K562 (cell line): ENCODE data around the gene CDH18. TPM values are rescaled to one million over a fixed set of nuclear protein-coding genes. Genes with fewer than 3 reads are reported as not detected.

ENCODE experiments used
- ATAC-seq: fragments of 200-7000 bp; cut with Tn5 transposase; 3 replicates; pipeline ENCODE4 v1.9.1; 2020; ENCODE audit warnings: moderate library complexity
- BruUV-seq: library from RNA; stranded (reverse); fragments of 400-500 nt; replicated peaks from 2 replicates; lab custom pipeline; 2021; lab: Mats Ljungman, UMichigan
- CTCF ChIA-PET: fragments of 300-600 bp; formaldehyde crosslinking; extraction: SDS; loops from one replicate; lab custom pipeline; 2021; ENCODE audit warnings: low intra/inter-chr PET ratio; lab: Yijun Ruan, JAX
- POLR2A ChIA-PET: fragments of 300-600, 350-650 bp; sonication (Branson Sonifier 250); formaldehyde crosslinking; extraction: SDS; loops from one replicate; lab custom pipeline; 2021; ENCODE audit warnings: antibody characterized with exemption, inconsistent platforms; lab: Yijun Ruan, JAX
- DNase-seq, 4 experiments: peaks; one replicate each; pipeline versions ENCODE4 v3.0.0 to v3.0.0-alpha.2; 2011 to 2018; ENCODE audit warnings: low spot score in 3 of 4, mixed read lengths in 3 of 4; ENCODE audit errors: extremely low read depth in 1 of 4
- FAIRE-seq: peaks from 2 replicates; lab custom pipeline; 2011; peaks lifted over from hg19 to GRCh38; lab: Jason Lieb, UNC
- H2AFZ ChIP-seq: 2 replicates; pipeline ENCODE4 v1.6.0; 2011; ENCODE audit warnings: low read depth, low read length, control low read depth, inconsistent platforms
- H3K27ac ChIP-seq: fragments of 200-600 bp; 3 replicates; pipeline ENCODE4 v1.8.0; 2011; ENCODE audit warnings: low read depth, mild to moderate bottlenecking, control low read depth, inconsistent platforms, low read length, moderate library complexity, mixed read lengths; ENCODE audit errors: extremely low read depth
- H3K27me3 ChIP-seq, 2 experiments: fragments of 300-600 bp in 1 of 2; 2 replicates in 1 of 2; 3 replicates in 1 of 2; pipeline versions ENCODE4 v1.6.0 to v1.8.0; 2011; ENCODE audit warnings: inconsistent platforms in 2 of 2, low read length in 2 of 2, mild to moderate bottlenecking in 1 of 2, mixed read lengths in 1 of 2, moderate library complexity in 1 of 2; ENCODE audit not compliant: control insufficient read depth in 2 of 2, insufficient read depth in 2 of 2
- H3K36me3 ChIP-seq: fragments of 300-600 bp; 3 replicates; pipeline ENCODE4 v1.8.0; 2011; ENCODE audit warnings: mild to moderate bottlenecking, low read length, inconsistent platforms; ENCODE audit not compliant: control insufficient read depth, insufficient read depth
- H3K4me1 ChIP-seq, 2 experiments: fragments of 200-600 bp in 1 of 2; replicated peaks in 1 of 2; 2 replicates in 1 of 2; 3 replicates in 1 of 2; pipeline versions ENCODE4 v1.5.1 to v1.8.0; 2011; ENCODE audit warnings: inconsistent platforms in 2 of 2, low read length in 2 of 2, mild to moderate bottlenecking in 1 of 2, mixed read lengths in 1 of 2, moderate library complexity in 1 of 2; ENCODE audit not compliant: control insufficient read depth in 2 of 2, insufficient read depth in 2 of 2
- H3K4me2 ChIP-seq: 2 replicates; pipeline ENCODE4 v1.6.1; 2011; ENCODE audit warnings: low read length, control low read depth, inconsistent platforms, mixed read lengths; ENCODE audit not compliant: insufficient read depth
- H3K4me3 ChIP-seq: fragments of 200-600 bp; sonication (generic), shearing (Covaris generic); 2 replicates; pipeline ENCODE4 v1.5.1; 2016; ENCODE audit warnings: control low read depth, inconsistent platforms
- H3K79me2 ChIP-seq: fragments of 200-600 bp; 3 replicates; pipeline ENCODE4 v1.8.0; 2011; ENCODE audit warnings: low read length, inconsistent platforms; ENCODE audit not compliant: control insufficient read depth, insufficient read depth
- H3K9ac ChIP-seq, 2 experiments: 2 replicates each; pipeline versions ENCODE4 v1.6.0 to v1.6.1; 2011; ENCODE audit warnings: low read depth in 2 of 2, low read length in 2 of 2, control low read depth in 1 of 2, inconsistent platforms in 1 of 2, mild to moderate bottlenecking in 1 of 2, mixed read lengths in 1 of 2; ENCODE audit not compliant: insufficient read depth in 1 of 2
- H3K9me1 ChIP-seq: one replicate; pipeline ENCODE4 v1.6.0; 2011; ENCODE audit warnings: inconsistent platforms, mild to moderate bottlenecking, low read length, moderate library complexity; ENCODE audit not compliant: control insufficient read depth, insufficient read depth
- H3K9me3 ChIP-seq: replicated peaks from 2 replicates; pipeline ENCODE4 v1.5.1; 2011; ENCODE audit warnings: low read depth, low read length, inconsistent platforms; ENCODE audit not compliant: control insufficient read depth, insufficient read depth
- H4K20me1 ChIP-seq: replicated peaks from 2 replicates; pipeline ENCODE4 v1.6.1; 2011; ENCODE audit warnings: low read length, inconsistent platforms, mixed read lengths; ENCODE audit not compliant: control insufficient read depth, insufficient read depth
- BRD9 ChIP-seq: fragments of 450-650 bp; IDR thresholded peaks from 2 replicates; pipeline ENCODE4 v1.6.1; 2018; ENCODE audit warnings: low read depth; ENCODE audit not compliant: partially characterized antibody
- CREBBP ChIP-seq: IDR thresholded peaks from one replicate; pipeline ENCODE4 v1.6.1; 2012; ENCODE audit warnings: low read depth, mild to moderate bottlenecking, control low read depth, inconsistent platforms, low read length
- CREM ChIP-seq: IDR thresholded peaks from 2 replicates; pipeline ENCODE4 v1.6.1; 2014; ENCODE audit warnings: antibody characterized with exemption, low read depth
- ETV6 ChIP-seq, 3 experiments: fragments of 150-350 bp in 1 of 3; sonication (generic) in 1 of 3; formaldehyde crosslinking in 1 of 3; IDR thresholded peaks; 2 replicates each; pipeline versions ENCODE4 v1.6.1 to v1.8.0; 2014 to 2022; ENCODE audit warnings: borderline replicate concordance in 2 of 3, low read depth in 2 of 3, antibody characterized with exemption in 1 of 3, low read length in 1 of 3, mild to moderate bottlenecking in 1 of 3, missing genetic modification reagents in 1 of 3
- HNRNPL ChIP-seq: fragments of 200-400 bp; formaldehyde crosslinking; IDR thresholded peaks from 2 replicates; pipeline ENCODE4 v1.6.1; 2017; ENCODE audit warnings: low read depth, mild to moderate bottlenecking, low read length
- KDM1A ChIP-seq, 2 experiments: fragments of 450-650 bp; IDR thresholded peaks; 2 replicates each; pipeline ENCODE4 v1.6.1; 2016; ENCODE audit warnings: mild to moderate bottlenecking in 2 of 2
- KLF6 ChIP-seq: fragments of 250-450 bp; sonication (Bioruptor Pico); IDR thresholded peaks from 2 replicates; pipeline ENCODE4 v1.4.0; 2020; ENCODE audit warnings: mild to moderate bottlenecking, moderate library complexity, borderline replicate concordance
- SRSF1 ChIP-seq: fragments of 200-400 bp; formaldehyde crosslinking; IDR thresholded peaks from 2 replicates; pipeline ENCODE4 v1.6.1; 2017; ENCODE audit warnings: mild to moderate bottlenecking, low read depth, low read length, moderate library complexity
- ZBTB7A ChIP-seq: IDR thresholded peaks from 2 replicates; pipeline ENCODE4 v1.6.1; 2011; ENCODE audit warnings: low read depth, mild to moderate bottlenecking, low read length, moderate library complexity, borderline replicate concordance; ENCODE audit not compliant: control insufficient read depth
- ZNF175 ChIP-seq: fragments of 200-800 bp; sonication (Bioruptor generic); IDR thresholded peaks from 2 replicates; pipeline ENCODE4 v1.6.1; 2016; ENCODE audit warnings: low read depth, mild to moderate bottlenecking, missing genetic modification characterization, missing compliant biosample characterization
- ZNF212 ChIP-seq: fragments of 450-650 bp; formaldehyde crosslinking; IDR thresholded peaks from 2 replicates; pipeline ENCODE4 v1.4.0; 2020; ENCODE audit warnings: mild to moderate bottlenecking
- ZNF41 ChIP-seq: fragments of 250-450 bp; sonication (Bioruptor Pico); conservative IDR thresholded peaks from 2 replicates; pipeline ENCODE4 v1.4.0; 2020; ENCODE audit warnings: mild to moderate bottlenecking
- WGBS: fragments of 100-300 bp; shearing (Covaris generic); methylation state at CpG from one replicate; pipeline ENCODE4 v1.1.6; 2016; ENCODE audit warnings: low coverage, mixed read lengths; ENCODE audit not compliant: insufficient coverage; ENCODE audit errors: missing lambda C conversion rate; 5-methylcytosine and 5-hydroxymethylcytosine counted together
- in situ Hi-C: fragments of 300-500 bp; cut with MboI; formaldehyde crosslinking; loops from 4 replicates; pipeline ENCODE4 v1.15.0; 2018; ENCODE audit warnings: inconsistent platforms, mixed read lengths
- intact Hi-C: fragments of 100-400 bp; cut with micrococcal nuclease; formaldehyde crosslinking; loops from 2 replicates; pipeline ENCODE4 v1.14.2; 2022
- polyA plus RNA-seq, 8 experiments: library from polyadenylated mRNA; depleted of rRNA in 4 of 8; stranded (reverse) in 5 of 8; unstranded in 3 of 8; fragments of >200 nt; fragmentation: Nextera tagmentation in 2 of 8; fragmentation: Illumina TruSeq in 1 of 8; extraction: Ambion mirVana in 2 of 8; extraction: Trizol in 1 of 8; gene quantifications; 2 replicates each; pipeline versions ENCODE4 v1.2.1 to v1.2.3, GENCODE V29; 2011 to 2014; ENCODE audit warnings: inconsistent platforms in 1 of 8, missing spikeins in 1 of 8
- total RNA-seq, 7 experiments: library from RNA; depleted of rRNA in 6 of 7; stranded (reverse); fragments of >200 nt in 6 of 7; fragmentation: Illumina TruSeq in 2 of 7; extraction: Trizol in 2 of 7; gene quantifications; 2 replicates each; pipeline versions ENCODE4 v1.2.1 to v1.2.3, GENCODE V29; 2011 to 2021; ENCODE audit warnings: low replicate concordance in 1 of 7
- TF ChIP-seq, protein P1 (sequence below): fragments of 250-450 bp; sonication (Bioruptor Pico); IDR thresholded peaks from 2 replicates; pipeline ENCODE4 v1.4.0; 2020
- TF ChIP-seq, protein P2 (sequence below): fragments of 450-650 bp; formaldehyde crosslinking; IDR thresholded peaks from 2 replicates; pipeline ENCODE4 v1.4.0; 2022; ENCODE audit warnings: mild to moderate bottlenecking, moderate library complexity
- TF ChIP-seq, protein P3 (sequence below): sonication (generic); formaldehyde crosslinking; IDR thresholded peaks from 2 replicates; pipeline ENCODE4 v1.5.0; 2020; ENCODE audit warnings: missing genetic modification reagents

CDH18 gene
- total and polyA plus RNA-seq, 9 of the 15 experiments (the other 6 are each of a cell fraction or from before 2014, with no cell fraction given), result 0.18 to 1.4 (median 0.31) TPM

DNA sequence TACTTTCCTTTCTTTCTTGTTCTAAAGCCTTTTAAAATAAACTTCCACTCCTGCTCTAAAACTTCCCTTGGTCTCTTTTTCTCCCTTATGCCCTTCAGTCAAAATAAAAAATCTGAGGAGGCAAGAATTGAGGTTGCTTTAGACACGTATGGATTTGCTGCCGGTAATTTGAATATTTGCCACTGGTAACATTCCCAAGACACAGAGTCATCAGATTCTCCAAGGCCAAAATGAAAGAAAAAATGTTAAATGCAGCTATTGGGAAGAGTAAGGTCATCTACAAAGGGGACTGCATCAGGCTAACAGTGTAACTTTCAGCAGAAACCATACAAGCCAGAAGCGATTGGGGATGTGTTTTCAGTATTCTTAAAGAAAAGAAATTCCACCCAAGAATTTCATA is 311.1 kb downstream of the CDH18 start:
- H3K36me3 ChIP-seq, result no peaks in the 10 kb centered on the region
- no peak overlapping the region for H3K4me2 ChIP-seq
- H3K9me3 ChIP-seq, result no peaks in the 10 kb centered on the region
- H3K27ac ChIP-seq, result no peak overlapping the region
- in situ Hi-C loops, result no loop called here
- no peaks in the 10 kb centered on the region for H3K27me3 ChIP-seq
- intact Hi-C loops, result no loop called here
- no TSS peak for BruUV-seq
- no peaks in the 10 kb centered on the region for H4K20me1 ChIP-seq
- ChIA-PET POLR2A (no interaction called here), CTCF (no interaction called here)
- FAIRE-seq (no peak), DNase-seq (no peak), ATAC-seq (no peak)
- no peak overlapping the region for H3K9ac ChIP-seq
- H3K4me3 ChIP-seq, result no peak overlapping the region
- TF ChIP-seq ZNF175 (CRISPR knock-in tag), result no peak
- TF ChIP-seq BRD9, result no peak
- no peak for TF ChIP-seq ZNF41 (CRISPR knock-in tag)
- TF ChIP-seq SRSF1, result no peak
- TF ChIP-seq KDM1A (IDR thresholded peaks at IDR 0.05), result no peak
- no peak for TF ChIP-seq ZNF212 (CRISPR knock-in tag)
- TF ChIP-seq, protein P1, sequence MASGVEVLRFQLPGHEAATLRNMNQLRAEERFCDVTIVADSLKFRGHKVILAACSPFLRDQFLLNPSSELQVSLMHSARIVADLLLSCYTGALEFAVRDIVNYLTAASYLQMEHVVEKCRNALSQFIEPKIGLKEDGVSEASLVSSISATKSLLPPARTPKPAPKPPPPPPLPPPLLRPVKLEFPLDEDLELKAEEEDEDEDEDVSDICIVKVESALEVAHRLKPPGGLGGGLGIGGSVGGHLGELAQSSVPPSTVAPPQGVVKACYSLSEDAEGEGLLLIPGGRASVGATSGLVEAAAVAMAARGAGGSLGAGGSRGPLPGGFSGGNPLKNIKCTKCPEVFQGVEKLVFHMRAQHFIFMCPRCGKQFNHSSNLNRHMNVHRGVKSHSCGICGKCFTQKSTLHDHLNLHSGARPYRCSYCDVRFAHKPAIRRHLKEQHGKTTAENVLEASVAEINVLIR, result no peak
- TF ChIP-seq ETV6 (IDR thresholded peaks at IDR 0.05; ENCODE audit: borderline replicate concordance in 1 of 2, low read depth in 2 of 2, low read length in 1 of 2), result no peak
- TF ChIP-seq ETV6 (CRISPR knock-in tag; IDR thresholded peaks at IDR 0.05; ENCODE audit: borderline replicate concordance), result no peak
- TF ChIP-seq, protein P2, sequence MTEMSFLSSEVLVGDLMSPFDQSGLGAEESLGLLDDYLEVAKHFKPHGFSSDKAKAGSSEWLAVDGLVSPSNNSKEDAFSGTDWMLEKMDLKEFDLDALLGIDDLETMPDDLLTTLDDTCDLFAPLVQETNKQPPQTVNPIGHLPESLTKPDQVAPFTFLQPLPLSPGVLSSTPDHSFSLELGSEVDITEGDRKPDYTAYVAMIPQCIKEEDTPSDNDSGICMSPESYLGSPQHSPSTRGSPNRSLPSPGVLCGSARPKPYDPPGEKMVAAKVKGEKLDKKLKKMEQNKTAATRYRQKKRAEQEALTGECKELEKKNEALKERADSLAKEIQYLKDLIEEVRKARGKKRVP (CRISPR knock-in tag), result no peak
- TF ChIP-seq KLF6 (CRISPR knock-in tag), result no peak
- TF ChIP-seq ZBTB7A, result no peak
- TF ChIP-seq CREBBP, result no peak
- no peak for TF ChIP-seq HNRNPL
- no peak for TF ChIP-seq CREM
- TF ChIP-seq, protein P3, sequence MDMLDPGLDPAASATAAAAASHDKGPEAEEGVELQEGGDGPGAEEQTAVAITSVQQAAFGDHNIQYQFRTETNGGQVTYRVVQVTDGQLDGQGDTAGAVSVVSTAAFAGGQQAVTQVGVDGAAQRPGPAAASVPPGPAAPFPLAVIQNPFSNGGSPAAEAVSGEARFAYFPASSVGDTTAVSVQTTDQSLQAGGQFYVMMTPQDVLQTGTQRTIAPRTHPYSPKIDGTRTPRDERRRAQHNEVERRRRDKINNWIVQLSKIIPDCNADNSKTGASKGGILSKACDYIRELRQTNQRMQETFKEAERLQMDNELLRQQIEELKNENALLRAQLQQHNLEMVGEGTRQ (CRISPR knock-in tag), result no peak
- no peak overlapping the region for H2AFZ ChIP-seq
- no peaks in the 10 kb centered on the region for H3K9me1 ChIP-seq
- WGBS, result 0% methylated on average over 3 of the region's 3 CpGs
- no peaks in the 10 kb centered on the region for H3K79me2 ChIP-seq
- H3K4me1 ChIP-seq, result no peaks in the 10 kb centered on the region
